ENCODE results near the gene ADAM33. TPM values are rescaled to one million over a fixed set of nuclear protein-coding genes. Genes with fewer than 3 reads are reported as not detected.

Gene ADAM33
- total RNA-seq, 4 donors from 2014 or later, result 27.3 to 94.4 (median 51.9) TPM

DNA sequence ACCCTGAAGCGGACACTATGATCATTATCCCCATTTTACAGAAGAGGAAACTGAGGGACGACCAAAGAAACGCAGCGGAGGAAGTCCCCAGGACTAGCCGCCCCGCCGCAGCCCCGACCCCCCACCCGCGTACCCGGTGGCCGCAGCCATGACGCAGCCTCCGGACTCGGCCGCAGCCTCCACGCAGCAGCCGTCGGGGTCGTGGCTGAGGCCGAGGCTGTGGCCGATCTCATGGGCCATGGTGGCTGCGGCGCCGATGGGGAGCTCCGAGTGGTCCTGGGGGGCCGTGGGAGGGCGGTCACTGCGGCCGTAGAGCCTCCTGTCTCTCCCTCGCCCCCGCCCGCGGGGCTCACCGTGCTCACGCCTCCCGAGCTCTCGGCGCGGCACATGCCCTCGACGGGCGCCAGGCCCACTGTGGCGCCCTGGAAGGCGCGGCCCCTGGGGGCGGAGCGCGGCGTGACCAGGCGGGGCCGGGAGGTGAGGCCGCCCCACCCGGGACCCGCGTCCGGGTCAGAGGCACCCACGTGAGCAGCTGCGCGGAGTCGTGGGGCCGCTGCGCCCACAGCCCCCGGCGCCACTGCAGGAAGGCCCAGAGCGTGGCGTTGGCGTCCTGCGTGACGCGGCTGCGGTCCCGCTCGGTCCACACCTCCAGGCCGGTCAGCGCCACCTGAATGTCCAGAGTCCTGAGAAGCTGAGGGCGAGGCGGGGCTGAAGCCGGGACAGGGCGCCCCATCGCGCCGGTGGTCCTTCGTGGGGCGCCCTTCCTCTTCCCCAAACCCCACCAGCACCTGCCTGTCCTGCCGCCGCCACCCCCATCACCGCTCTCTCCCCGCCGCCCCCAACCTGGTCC, 8.4 kb downstream of the ADAM33 start:
- ATAC-seq (ENCODE audit: low FRiP score), result no peak
- TF ChIP-seq, protein P1, sequence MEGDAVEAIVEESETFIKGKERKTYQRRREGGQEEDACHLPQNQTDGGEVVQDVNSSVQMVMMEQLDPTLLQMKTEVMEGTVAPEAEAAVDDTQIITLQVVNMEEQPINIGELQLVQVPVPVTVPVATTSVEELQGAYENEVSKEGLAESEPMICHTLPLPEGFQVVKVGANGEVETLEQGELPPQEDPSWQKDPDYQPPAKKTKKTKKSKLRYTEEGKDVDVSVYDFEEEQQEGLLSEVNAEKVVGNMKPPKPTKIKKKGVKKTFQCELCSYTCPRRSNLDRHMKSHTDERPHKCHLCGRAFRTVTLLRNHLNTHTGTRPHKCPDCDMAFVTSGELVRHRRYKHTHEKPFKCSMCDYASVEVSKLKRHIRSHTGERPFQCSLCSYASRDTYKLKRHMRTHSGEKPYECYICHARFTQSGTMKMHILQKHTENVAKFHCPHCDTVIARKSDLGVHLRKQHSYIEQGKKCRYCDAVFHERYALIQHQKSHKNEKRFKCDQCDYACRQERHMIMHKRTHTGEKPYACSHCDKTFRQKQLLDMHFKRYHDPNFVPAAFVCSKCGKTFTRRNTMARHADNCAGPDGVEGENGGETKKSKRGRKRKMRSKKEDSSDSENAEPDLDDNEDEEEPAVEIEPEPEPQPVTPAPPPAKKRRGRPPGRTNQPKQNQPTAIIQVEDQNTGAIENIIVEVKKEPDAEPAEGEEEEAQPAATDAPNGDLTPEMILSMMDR (IDR thresholded peaks at IDR 0.05), result no peak
- no peak for DNase-seq (ENCODE audit: low spot score)

DNA sequence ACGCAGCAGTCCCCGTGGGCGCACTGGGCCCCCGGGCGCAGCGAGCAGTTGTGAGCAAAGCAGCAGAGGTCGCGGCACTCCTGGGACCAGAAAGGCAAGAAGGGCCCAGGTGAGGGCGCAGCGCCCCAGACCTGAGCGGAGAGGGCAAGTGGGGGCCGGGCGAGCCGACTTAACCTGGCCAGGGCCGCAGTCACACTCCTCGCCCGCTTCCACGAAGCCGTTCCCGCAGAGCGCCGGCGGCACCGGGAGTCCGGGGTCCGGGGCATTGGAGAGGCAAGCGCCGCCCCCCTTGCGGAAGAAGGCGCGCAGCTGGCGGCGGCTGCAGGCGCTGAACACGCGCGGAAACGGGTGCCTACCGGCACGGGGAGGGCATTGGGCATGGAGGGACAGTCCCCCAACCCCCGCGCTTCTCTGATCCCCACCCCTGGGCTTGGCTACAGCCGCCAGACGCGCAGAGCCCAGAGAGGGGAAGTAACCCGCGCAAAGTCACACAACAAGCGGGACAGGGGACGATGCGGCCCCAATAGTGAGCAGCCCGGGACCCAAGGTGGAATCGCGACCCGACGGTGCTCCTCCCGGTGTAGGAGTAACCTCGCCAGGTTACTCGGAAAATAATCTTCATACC, 9.2 kb downstream of the ADAM33 start:
- TF ChIP-seq, protein P1 (IDR thresholded peaks at IDR 0.05), result no peak
- ATAC-seq (ENCODE audit: low FRiP score), result no peak
- DNase-seq (ENCODE audit: low spot score), result no peak

DNA sequence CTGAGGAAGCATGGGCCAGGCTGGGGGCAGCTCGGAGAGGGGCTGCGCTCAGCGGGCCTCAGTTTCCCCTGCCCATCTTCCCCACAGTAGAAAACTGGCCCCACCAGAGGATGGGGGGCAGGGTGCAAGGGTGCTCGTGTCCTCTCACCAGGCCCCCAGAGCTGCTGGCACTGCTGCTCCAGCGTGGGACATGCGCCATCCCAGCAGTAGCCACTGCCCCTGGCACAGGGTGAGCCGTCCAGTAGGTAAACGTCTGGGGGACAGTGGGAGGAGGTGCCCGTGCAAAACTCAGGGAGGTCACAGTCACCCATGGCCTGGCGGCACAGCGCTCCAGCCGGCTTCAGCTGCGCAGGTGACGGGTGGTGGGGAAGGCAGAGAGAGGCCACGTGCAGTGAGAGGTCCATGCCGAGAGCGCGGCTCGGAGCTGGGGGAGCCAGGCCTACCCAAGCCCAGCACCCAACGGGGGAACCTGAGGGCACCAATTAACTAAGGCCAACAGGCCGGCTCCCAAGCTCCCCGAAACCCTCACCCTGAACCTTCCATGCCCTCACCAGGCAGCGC, 9.7 kb downstream of the ADAM33 start:
- TF ChIP-seq, protein P1 (IDR thresholded peaks at IDR 0.05), result no peak
- ATAC-seq (ENCODE audit: low FRiP score) (no peak), DNase-seq (ENCODE audit: low spot score) (no peak)

DNA sequence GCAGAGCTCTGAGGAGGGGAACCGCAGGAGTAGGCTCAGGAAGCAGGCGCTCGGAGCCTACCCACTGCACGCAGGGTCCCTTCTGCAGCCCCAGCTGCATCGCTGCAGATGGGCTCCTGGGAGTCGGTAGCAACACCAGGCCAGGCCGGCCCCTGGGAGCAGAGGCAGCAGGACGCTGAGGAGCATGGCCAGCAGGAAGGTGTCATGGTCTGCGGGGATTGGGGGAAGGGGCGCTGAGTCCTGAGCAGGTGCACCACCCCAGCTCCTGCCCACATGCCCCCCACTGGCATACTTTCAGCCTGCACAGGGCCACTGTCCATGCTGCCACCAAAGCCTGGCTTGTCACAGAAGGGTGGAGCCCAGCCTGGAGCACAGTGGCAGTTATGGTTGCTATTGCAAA, 10.9 kb downstream of the ADAM33 start:
- TF ChIP-seq, protein P1 (IDR thresholded peaks at IDR 0.05), result no peak
- DNase-seq (ENCODE audit: low spot score), result no peak
- no peak for ATAC-seq (ENCODE audit: low FRiP score)

DNA sequence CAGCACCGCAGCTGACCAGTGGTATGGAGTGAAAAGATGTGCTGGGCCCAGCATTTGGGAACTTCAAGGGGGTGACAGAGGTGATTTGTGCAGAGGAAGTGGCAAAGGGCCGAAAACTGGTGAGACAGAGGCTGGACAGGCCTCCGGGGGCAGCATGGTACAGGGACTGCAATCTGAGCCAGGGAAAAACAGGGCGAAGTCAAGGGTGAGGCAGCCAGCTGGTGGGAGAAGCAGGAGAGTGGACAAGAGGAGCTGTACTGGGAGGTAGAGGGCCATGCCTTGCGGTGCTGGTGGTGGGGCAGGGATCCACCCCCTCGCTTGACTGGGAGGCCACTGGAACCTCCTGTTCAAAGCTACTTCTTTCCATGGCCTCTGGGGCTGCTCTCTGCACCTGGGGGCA, 11.3 kb downstream of the ADAM33 start:
- DNase-seq (ENCODE audit: low spot score) (no peak), ATAC-seq (ENCODE audit: low FRiP score) (no peak)
- TF ChIP-seq, protein P1 (IDR thresholded peaks at IDR 0.05), result no peak

DNA sequence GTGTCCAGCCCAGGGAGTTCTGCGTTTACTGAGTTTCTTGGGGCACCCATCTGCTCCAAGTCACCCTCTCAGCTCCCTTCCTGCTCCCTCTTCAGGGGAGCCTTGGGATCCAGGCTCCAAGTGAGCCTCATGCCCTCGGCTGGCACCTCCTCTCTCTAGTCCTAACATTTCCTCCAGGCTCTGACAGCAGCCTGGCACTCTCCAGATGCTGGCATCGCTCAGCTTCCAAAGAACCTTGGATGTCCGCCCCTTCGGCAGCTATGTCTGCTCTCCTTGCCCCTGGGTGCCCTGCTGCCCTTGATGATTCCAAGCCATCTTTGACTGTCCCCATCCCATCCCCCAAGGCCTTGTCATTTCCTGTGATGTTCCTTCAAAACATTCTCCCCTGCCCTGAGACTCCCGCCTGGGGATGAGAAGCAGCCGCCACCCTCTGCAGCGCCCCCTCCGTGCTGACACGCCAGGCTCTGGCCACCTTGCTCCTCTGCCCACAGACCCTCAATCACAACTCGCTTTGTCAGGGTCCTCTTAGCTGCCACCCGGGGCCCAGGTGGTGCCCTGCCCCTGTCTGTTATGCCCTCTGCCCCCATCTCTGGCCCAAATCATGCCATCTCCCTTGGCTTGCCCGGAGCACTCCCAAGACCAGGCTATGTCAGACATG, 12.0 kb downstream of the ADAM33 start:
- no peak for ATAC-seq (ENCODE audit: low FRiP score)
- no peak for DNase-seq (ENCODE audit: low spot score)
- TF ChIP-seq, protein P1 (IDR thresholded peaks at IDR 0.05), result no peak
